Right renal pelvis (tissue), 4 donors: ENCODE measurements around the gene DLGAP4. TPM values are rescaled to one million over a fixed set of nuclear protein-coding genes. Genes with fewer than 3 reads are reported as not detected.
A peak's percentile ranks its signal among the peaks of the same experiment; 100 is the strongest.

Source experiments
- DNase-seq, 4 donors: peaks; one replicate each; pipeline ENCODE4 v3.0.0-alpha.2; 2013; ENCODE audit warnings: low read depth in 4 of 4, low spot score in 3 of 4, missing footprints in 1 of 4
- polyA plus RNA-seq, 4 donors: library from polyadenylated mRNA; unstranded; fragments of 120-200 nt; gene quantifications; one replicate each; pipeline ENCODE4 v1.2.1, GENCODE V29; 2013; ENCODE audit not compliant: insufficient read length in 4 of 4

The DLGAP4 gene
- polyA plus RNA-seq, 4 donors, result 57.6 to 71.2 (median 62.1) TPM

- DNase-seq, result no peak
Measured at GRCh38 chr20:36320898-36321695, 15.0 kb downstream of the DLGAP4 start.

GRCh38 chr20:36322131-36322530, 16.0 kb downstream of the DLGAP4 start:
- no peak for DNase-seq

GRCh38 chr20:36330091-36330490, 24.0 kb downstream of the DLGAP4 start:
- DNase-seq, result no peak

- DNase-seq, result no peak
Measured at GRCh38 chr20:36331209-36331608, 25.1 kb downstream of the DLGAP4 start.

- DNase-seq, result no peak
Measured at GRCh38 chr20:36333841-36334240, 27.7 kb downstream of the DLGAP4 start.

DNA sequence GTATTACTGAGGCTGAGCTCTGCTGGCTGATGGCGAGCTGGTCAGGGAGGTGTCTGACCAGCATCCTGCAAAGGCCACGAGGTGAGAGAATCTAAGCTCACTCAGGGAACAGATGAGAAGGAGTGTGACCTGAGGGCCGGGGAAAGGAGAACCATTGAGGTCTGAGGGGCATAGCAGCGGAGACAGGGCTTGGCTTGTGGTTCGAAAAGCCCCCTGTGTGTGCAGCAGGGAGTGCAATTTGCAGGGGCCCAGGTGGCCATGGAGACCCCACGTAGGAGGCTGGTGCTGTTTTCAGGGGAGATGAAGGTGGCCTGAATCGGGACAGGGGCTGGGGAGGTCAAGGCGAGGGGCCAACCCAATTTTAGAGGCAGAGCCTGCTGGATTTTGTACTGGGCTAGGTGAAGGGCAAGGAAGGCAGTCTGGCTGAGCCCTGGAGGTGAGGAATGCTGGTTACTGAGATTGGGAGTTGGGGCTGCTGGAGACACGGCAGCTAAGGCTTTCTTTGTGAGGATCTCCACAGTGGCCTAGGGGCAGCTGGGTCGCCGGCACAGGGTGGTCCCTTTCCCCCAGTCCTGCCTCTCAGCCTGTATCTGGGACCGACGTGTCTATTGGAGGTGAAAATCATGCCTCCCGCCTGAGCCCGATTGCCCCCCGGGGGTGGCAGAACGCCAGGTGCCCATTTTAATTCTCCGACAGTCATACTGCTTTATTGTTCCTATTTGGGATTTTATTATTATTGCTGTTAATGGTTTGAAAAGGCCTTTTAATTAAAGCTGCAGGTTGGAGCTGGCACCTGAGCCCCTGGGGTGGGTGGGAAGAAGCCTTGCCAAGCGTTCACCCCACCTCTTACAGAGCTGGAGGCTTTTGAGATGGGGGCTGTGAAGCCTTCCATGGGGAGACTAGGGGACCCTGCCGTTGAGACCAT, 28.4 kb downstream of the DLGAP4 start:
- DNase-seq, result no peak

- DNase-seq, result no peak
Measured at GRCh38 chr20:36335206-36335870, 29.2 kb downstream of the DLGAP4 start.

GRCh38 chr20:36336204-36336603, 30.1 kb downstream of the DLGAP4 start:
- DNase-seq, result no peak

GRCh38 chr20:36336954-36337704, 31.0 kb downstream of the DLGAP4 start:
- no peak for DNase-seq

DNA sequence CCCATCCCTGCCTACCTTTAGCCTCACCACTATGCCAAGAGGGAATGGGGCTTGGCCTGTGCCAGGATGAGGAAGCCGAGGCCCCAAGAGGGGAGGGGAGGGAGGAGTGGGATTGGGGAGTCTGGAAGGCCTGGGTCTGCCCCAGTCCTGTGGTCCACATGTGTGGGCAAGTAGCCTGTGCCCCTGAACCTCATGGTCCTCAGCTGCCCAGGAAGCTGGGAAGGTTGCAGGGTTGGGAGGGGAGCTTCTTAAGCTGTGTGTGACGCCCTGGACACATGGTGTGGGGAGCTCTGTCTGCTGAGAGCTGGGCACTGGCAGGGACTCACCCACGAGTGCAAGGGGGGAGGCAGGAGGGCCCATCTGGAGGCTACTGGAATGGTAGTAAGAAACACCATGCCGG, 31.7 kb downstream of the DLGAP4 start:
- DNase-seq, result no peak

DNA sequence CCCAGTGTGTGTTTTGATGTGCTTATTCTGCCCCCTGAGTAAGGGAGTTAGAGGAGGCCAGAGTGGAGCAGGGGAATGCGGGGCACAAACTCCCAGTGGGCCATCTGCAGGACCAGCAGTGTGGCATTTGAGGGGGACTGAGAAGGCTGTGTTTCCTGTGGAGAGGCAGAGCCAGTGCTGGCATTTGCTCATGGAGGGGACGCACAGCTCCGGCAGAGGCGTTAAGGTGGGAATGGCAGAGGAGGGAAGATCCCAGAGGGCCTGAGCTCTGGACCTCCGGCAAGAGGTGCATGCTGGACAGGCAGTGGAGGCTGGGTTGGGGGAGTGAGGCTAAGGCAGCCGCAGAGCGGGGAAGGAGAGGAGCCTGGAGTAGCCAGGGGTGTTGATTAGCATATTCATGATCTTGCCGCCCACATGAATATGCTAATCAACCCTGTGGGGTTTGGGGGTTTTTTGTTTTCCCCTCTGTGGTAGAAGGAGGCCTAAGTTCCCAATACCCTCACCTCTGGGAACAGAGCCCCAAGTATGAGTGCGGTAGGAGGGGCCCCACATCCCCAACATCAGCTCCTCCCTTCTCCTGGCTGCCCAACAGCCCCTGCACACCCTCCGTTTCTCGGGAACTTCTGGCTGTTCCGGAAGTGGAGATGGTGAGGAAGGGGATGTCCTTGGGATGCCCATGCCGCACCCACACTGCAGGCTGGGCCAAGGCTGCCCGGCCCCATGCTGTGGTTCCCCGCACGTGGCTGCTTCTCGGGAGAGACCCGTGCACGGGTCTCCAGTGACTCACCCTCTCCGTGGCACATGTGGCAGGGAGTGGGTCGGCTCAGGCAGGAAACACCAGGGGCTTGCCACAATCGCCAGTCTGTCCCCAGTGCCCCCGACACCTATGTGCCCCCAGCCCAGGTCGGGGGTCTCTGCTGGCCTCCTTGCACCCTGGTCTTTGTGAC, 33.8 kb downstream of the DLGAP4 start:
- DNase-seq, result no peak

DNA sequence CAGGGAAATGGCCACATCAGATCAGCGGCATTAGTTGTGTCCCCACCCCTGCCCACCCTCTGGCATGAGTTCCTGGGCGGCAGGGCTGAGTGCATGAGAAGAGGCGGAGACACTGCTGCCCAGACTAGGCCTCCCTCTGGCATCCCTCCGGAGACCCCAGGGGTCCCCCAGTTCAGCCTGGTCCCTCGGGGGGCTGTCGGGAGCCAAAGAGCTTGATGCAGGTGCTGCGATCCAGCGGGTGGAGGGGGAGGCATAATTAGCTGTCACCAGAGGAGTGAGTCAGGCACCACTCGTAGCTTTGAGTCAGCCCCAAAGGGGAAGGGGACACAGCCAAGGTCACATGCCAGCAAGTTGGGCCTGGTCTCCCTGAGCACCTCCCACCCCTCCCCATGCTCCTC, 34.5 kb downstream of the DLGAP4 start:
- no peak for DNase-seq

- no peak for DNase-seq
Measured at GRCh38 chr20:36341331-36342020, 35.3 kb downstream of the DLGAP4 start.

- no peak for DNase-seq
Measured at GRCh38 chr20:36342331-36343120, 36.4 kb downstream of the DLGAP4 start.

- no peak for DNase-seq
Measured at GRCh38 chr20:36343641-36344040, 37.5 kb downstream of the DLGAP4 start.

GRCh38 chr20:36344517-36345132, 38.5 kb downstream of the DLGAP4 start:
- DNase-seq, result peak; percentile 58 to 75 (median 70)

GRCh38 chr20:36346256-36346655, 40.1 kb downstream of the DLGAP4 start:
- no peak for DNase-seq
